ENCODE results near the gene GRIP1. TPM values are rescaled to one million over a fixed set of nuclear protein-coding genes. Genes with fewer than 3 reads are reported as not detected.
A peak's percentile ranks its signal among the peaks of the same experiment; 100 is the strongest.

Gene GRIP1
- total RNA-seq, 1 experiment from 2014 or later = 0.23 TPM

DNA sequence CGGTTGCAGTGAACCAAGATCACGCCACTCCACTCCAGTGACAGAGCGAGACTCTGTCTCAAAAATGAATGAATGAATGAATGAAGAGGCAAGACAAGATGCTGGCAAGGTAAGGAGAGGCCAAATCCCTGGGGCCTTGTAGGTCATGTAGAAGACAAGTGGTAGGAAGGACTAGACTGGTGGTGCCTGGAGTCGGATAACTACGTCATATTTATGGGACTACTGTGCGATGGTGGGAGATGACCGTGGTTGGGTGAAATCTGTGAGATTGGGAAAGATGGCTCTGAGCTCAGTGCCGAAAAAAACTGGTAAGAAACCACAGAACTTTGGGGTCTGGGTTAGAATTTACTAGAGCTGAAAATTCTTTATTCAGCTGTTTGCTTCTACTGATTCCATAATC, 326.0 kb downstream of the GRIP1 start:
- no peaks in the 10 kb centered on the region for H3K4me1 Mint-ChIP-seq (ENCODE audit: low read depth, unreplicated experiment)
- intact Hi-C loops (cut with micrococcal nuclease; ENCODE audit: unreplicated experiment) = loop anchor here (1.0 to 5.0 kb wide), 4 partner anchors 56 to 508 kb away; no protein-coding TSS in a partner anchor

DNA sequence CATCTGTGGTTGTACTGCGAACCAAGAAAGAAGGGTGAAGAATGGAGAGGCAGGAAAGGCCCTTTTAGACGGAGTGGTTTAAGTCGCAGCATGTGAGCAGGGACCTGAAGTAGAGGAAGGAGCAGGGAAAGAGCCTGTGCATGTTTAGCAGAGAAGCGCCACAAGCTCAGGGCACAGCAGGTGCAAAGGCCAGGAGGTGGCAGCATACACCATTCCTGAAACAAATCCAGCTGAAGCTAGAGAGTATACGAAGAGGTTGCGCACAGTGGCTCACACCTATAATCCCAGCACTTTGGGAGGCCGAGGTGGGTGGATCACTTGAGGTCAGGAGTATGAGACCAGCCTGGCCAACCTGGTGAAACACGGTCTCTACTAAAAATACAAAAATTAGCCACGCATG, 326.7 kb downstream of the GRIP1 start:
- intact Hi-C loops (cut with micrococcal nuclease; ENCODE audit: unreplicated experiment) = loop anchor here (1.0 to 5.0 kb wide), 4 partner anchors 57 to 509 kb away; no protein-coding TSS in a partner anchor
- Histone ChIP-seq H3K36me3 (ENCODE audit: control insufficient read depth, insufficient read depth, low read length) (no peaks in the 10 kb centered on the region), H3K27me3 (replicated peaks; ENCODE audit: control insufficient read depth, insufficient read depth, low read length) (no peaks in the 10 kb centered on the region), H3K4me3 (ENCODE audit: low read depth, low read length) (no peak overlapping the region), H3K4me1 (no peaks in the 10 kb centered on the region), H3K9me3 (no peaks in the 10 kb centered on the region)
- CTCF ChIA-PET = interaction anchor here (0.5 to 1.5 kb wide), 8 partner anchors 9 to 105 kb away, joined by 3 to 11 read pairs (median 4); no protein-coding TSS in a partner anchor
- no peaks in the 10 kb centered on the region for H3K27me3 Mint-ChIP-seq (ENCODE audit: insufficient read depth, unreplicated experiment)
- TF ChIP-seq, protein P1, sequence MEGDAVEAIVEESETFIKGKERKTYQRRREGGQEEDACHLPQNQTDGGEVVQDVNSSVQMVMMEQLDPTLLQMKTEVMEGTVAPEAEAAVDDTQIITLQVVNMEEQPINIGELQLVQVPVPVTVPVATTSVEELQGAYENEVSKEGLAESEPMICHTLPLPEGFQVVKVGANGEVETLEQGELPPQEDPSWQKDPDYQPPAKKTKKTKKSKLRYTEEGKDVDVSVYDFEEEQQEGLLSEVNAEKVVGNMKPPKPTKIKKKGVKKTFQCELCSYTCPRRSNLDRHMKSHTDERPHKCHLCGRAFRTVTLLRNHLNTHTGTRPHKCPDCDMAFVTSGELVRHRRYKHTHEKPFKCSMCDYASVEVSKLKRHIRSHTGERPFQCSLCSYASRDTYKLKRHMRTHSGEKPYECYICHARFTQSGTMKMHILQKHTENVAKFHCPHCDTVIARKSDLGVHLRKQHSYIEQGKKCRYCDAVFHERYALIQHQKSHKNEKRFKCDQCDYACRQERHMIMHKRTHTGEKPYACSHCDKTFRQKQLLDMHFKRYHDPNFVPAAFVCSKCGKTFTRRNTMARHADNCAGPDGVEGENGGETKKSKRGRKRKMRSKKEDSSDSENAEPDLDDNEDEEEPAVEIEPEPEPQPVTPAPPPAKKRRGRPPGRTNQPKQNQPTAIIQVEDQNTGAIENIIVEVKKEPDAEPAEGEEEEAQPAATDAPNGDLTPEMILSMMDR (IDR thresholded peaks at IDR 0.05; ENCODE audit: insufficient read depth in 1 of 2, low read depth in 1 of 2, low read length in 1 of 2, severe bottlenecking in 1 of 2, unreplicated experiment in 1 of 2) = peak; percentile 68 to 75
- H3K9me3 Mint-ChIP-seq (ENCODE audit: unreplicated experiment) = no peaks in the 10 kb centered on the region
- peak; percentile 59 to 64 for DNase-seq
- no TSS peak for BruUV-seq (replicated peaks)
- no peaks in the 10 kb centered on the region for H3K36me3 Mint-ChIP-seq (ENCODE audit: insufficient read depth, unreplicated experiment)
- no peak overlapping the region for H3K27ac Mint-ChIP-seq (ENCODE audit: unreplicated experiment)
- no peaks in the 10 kb centered on the region for H3K4me1 Mint-ChIP-seq (ENCODE audit: low read depth, unreplicated experiment)
- H3K4me3 Mint-ChIP-seq (ENCODE audit: unreplicated experiment) = no peak overlapping the region
- POLR2A ChIA-PET = interaction anchor here (0.5 kb wide), 1 partner anchor 182 kb away, joined by 6 read pairs; the partner anchor contains the start of gene TMBIM4

More for the DNA sequence above, 326.0 kb downstream of the GRIP1 start:
- POLR2A ChIA-PET = no interaction called here
- Histone ChIP-seq H3K4me3 (ENCODE audit: low read depth, low read length) (no peak overlapping the region), H3K4me1 (no peaks in the 10 kb centered on the region), H3K9me3 (no peaks in the 10 kb centered on the region), H3K27me3 (replicated peaks; ENCODE audit: control insufficient read depth, insufficient read depth, low read length) (no peaks in the 10 kb centered on the region), H3K36me3 (ENCODE audit: control insufficient read depth, insufficient read depth, low read length) (no peaks in the 10 kb centered on the region)
- H3K27me3 Mint-ChIP-seq (ENCODE audit: insufficient read depth, unreplicated experiment) = no peaks in the 10 kb centered on the region
- CTCF ChIA-PET = interaction anchor here (0.5 to 1.5 kb wide), 6 partner anchors 9 to 104 kb away, joined by 3 to 11 read pairs (median 4); no protein-coding TSS in a partner anchor
- TF ChIP-seq, protein P1 (IDR thresholded peaks at IDR 0.05; ENCODE audit: insufficient read depth in 1 of 2, low read depth in 1 of 2, low read length in 1 of 2, severe bottlenecking in 1 of 2, unreplicated experiment in 1 of 2) = no peak
- H3K36me3 Mint-ChIP-seq (ENCODE audit: insufficient read depth, unreplicated experiment) = no peaks in the 10 kb centered on the region
- H3K9me3 Mint-ChIP-seq (ENCODE audit: unreplicated experiment) = no peaks in the 10 kb centered on the region
- no peak overlapping the region for H3K27ac Mint-ChIP-seq (ENCODE audit: unreplicated experiment)
- DNase-seq = no peak
- H3K4me3 Mint-ChIP-seq (ENCODE audit: unreplicated experiment) = no peak overlapping the region
- no TSS peak for BruUV-seq (replicated peaks)

- intact Hi-C loops (cut with micrococcal nuclease; ENCODE audit: unreplicated experiment) = loop anchor here (5.0 kb wide), 1 partner anchor 206 kb away; no protein-coding TSS in a partner anchor
- Mint-ChIP-seq H3K4me3 (ENCODE audit: unreplicated experiment) (no peak overlapping the region), H3K27ac (ENCODE audit: unreplicated experiment) (no peak overlapping the region), H3K36me3 (ENCODE audit: insufficient read depth, unreplicated experiment) (no peaks in the 10 kb centered on the region), H3K27me3 (ENCODE audit: insufficient read depth, unreplicated experiment) (no peaks in the 10 kb centered on the region), H3K4me1 (ENCODE audit: low read depth, unreplicated experiment) (no peaks in the 10 kb centered on the region), H3K9me3 (ENCODE audit: unreplicated experiment) (no peaks in the 10 kb centered on the region)
- no peaks in the 10 kb centered on the region for H3K27me3 ChIP-seq (replicated peaks; ENCODE audit: control insufficient read depth, insufficient read depth, low read length)
- H3K9me3 ChIP-seq = no peaks in the 10 kb centered on the region
- ChIA-PET CTCF (no interaction called here), POLR2A (no interaction called here)
- H3K4me3 ChIP-seq (ENCODE audit: low read depth, low read length) = no peak overlapping the region
- TF ChIP-seq, protein P1 (IDR thresholded peaks at IDR 0.05; ENCODE audit: insufficient read depth in 1 of 2, low read depth in 1 of 2, low read length in 1 of 2, severe bottlenecking in 1 of 2, unreplicated experiment in 1 of 2) = no peak
- no peaks in the 10 kb centered on the region for H3K4me1 ChIP-seq
- BruUV-seq (replicated peaks) = no TSS peak
- H3K36me3 ChIP-seq (ENCODE audit: control insufficient read depth, insufficient read depth, low read length) = no peaks in the 10 kb centered on the region
- no peak for DNase-seq
Observed at GRCh38 chr12:66351301-66351700, 327.6 kb downstream of the GRIP1 start.
